Omental fat pad (tissue), 4 donors: ENCODE measurements around the gene BTN2A1. TPM values are rescaled to one million over a fixed set of nuclear protein-coding genes. Genes with fewer than 3 reads are reported as not detected.

Experiments used
- ATAC-seq: fragments of 150-250 bp; one replicate; pipeline ENCODE4 v1.9.1; 2016; ENCODE audit warnings: mild to moderate bottlenecking, moderate library complexity; ENCODE audit not compliant: low FRiP score
- DNase-seq: peaks from one replicate; pipeline ENCODE4 v3.0.0-alpha.2; 2019; ENCODE audit warnings: low spot score
- CTCF ChIP-seq, 3 donors: fragments of 450-650 bp; IDR thresholded peaks; one replicate each; pipeline ENCODE4 v1.5.1; 2016 to 2017; ENCODE audit warnings: antibody characterized with exemption in 3 of 3, mild to moderate bottlenecking in 3 of 3, moderate library complexity in 2 of 3
- total RNA-seq, 4 donors: library from RNA; depleted of rRNA; stranded (reverse); fragments of >200 nt; gene quantifications; one replicate each; pipeline ENCODE4 v1.1.0, GENCODE V29; 2016

BTN2A1 gene
- total RNA-seq, 4 donors from 2014 or later = 10.2 to 29.2 (median 15.2) TPM

- no peak for TF ChIP-seq CTCF (IDR thresholded peaks at IDR 0.05)
- DNase-seq = no peak
- ATAC-seq = no peak
Measured at GRCh38 chr6:26445934-26446667, 11.7 kb upstream of the BTN2A1 start.

- TF ChIP-seq CTCF (IDR thresholded peaks at IDR 0.05) = no peak
- ATAC-seq (no peak), DNase-seq (no peak)
Measured at GRCh38 chr6:26447257-26447656, 10.5 kb upstream of the BTN2A1 start.

- TF ChIP-seq CTCF (IDR thresholded peaks at IDR 0.05) = no peak
- ATAC-seq (no peak), DNase-seq (no peak)
Measured at GRCh38 chr6:26450240-26450639, 7.5 kb upstream of the BTN2A1 start.

GRCh38 chr6:26452631-26453235 is 5.0 kb upstream of the BTN2A1 start:
- ATAC-seq = no peak
- TF ChIP-seq CTCF (IDR thresholded peaks at IDR 0.05) = no peak
- DNase-seq = no peak

GRCh38 chr6:26454631-26455030 is 3.1 kb upstream of the BTN2A1 start:
- ATAC-seq (no peak), DNase-seq (no peak)
- TF ChIP-seq CTCF (IDR thresholded peaks at IDR 0.05) = no peak

- DNase-seq (no peak), ATAC-seq (no peak)
- TF ChIP-seq CTCF (IDR thresholded peaks at IDR 0.05) = no peak
Measured at GRCh38 chr6:26455357-26455970, 2.3 kb upstream of the BTN2A1 start.
